HUES48 (cell line): ENCODE measurements around the gene RBKS.

Experiments
- H3K27ac ChIP-seq: one replicate; pipeline ENCODE4 v1.7.0; 2013; ENCODE audit warnings: low read depth, low read length, inconsistent platforms
- H3K27me3 ChIP-seq: 2 replicates; pipeline ENCODE4 v1.6.1; 2013; ENCODE audit warnings: mild to moderate bottlenecking, low read length; ENCODE audit not compliant: control insufficient read depth, insufficient read depth
- H3K36me3 ChIP-seq: 2 replicates; pipeline ENCODE4 v1.6.1; 2013; ENCODE audit warnings: low read length; ENCODE audit not compliant: control insufficient read depth, insufficient read depth
- H3K4me1 ChIP-seq: 2 replicates; pipeline ENCODE4 v1.6.1; 2013; ENCODE audit warnings: mild to moderate bottlenecking, low read length; ENCODE audit not compliant: control insufficient read depth, insufficient read depth
- H3K4me3 ChIP-seq: 2 replicates; pipeline ENCODE4 v1.5.1; 2013; ENCODE audit warnings: mild to moderate bottlenecking, low read depth, low read length
- H3K9ac ChIP-seq: 2 replicates; pipeline ENCODE4 v1.6.1; 2013; ENCODE audit warnings: mild to moderate bottlenecking, low read depth, low read length, moderate library complexity
- H3K9me3 ChIP-seq: 2 replicates; pipeline ENCODE4 v1.6.1; 2013; ENCODE audit warnings: low read length; ENCODE audit not compliant: control insufficient read depth, insufficient read depth

Gene RBKS

DNA sequence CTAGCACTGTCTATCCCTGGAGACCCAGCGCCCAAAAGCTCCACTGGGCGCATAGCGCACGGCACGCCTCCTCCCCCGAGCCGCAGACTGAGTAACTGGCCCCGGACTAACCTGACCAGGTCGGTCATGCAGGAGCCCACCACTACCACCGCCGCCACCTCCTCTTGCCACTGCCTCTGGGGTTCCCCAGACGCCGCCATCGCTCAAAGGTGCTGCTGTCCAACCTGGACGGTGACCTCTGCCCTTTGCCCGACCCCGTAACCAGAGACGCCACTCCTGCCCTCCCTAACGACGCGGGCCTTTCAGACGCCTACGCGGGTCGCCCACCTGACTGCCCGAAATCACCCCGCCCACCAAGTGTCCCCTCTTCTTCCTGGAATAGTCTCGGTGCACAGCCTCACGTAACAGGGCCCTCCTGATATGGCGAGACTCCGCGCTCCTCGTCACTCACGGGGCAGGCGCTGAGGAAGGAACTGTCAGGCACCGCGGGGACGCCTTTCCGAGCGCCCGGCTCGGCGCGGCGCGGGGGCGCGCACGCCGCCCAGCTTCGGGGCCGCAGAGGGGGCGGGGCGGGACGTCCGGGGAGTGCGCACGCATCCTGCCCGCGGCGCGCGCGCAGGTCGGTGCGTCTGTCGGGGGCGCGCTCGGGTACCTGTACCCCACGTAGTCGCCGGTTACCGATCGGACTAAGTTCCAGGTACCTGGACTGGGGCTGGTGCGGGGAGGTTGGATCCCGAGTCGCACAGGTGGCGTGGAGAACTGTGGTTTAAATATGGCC is at the start of gene RBKS, which contains the start of gene BABAM2:
TSS of gene RBKS (minus strand) at position 242 of the 778 bp plus-strand sequence. CDS start at position 200, 42 bp downstream.
TSS of gene BABAM2 (plus strand) at position 584 of the 778 bp plus-strand sequence. CDS start 3,828 bp downstream, outside the sequence.
- H3K27ac ChIP-seq = peak within 1 kb of the TSS; percentile 93
- H3K36me3 ChIP-seq = 0 out of 2 replicates have a peak, but pooled peaks cover 4% of the 10 kb centered on the region
- H3K4me1 ChIP-seq = peaks cover 6% of the 10 kb centered on the region; the same call in 1 of the 2 replicates
- no peaks in the 10 kb centered on the region for H3K27me3 ChIP-seq
- no peaks in the 10 kb centered on the region for H3K9me3 ChIP-seq
- peak within 1 kb of the TSS; percentile 96 for H3K9ac ChIP-seq
- H3K4me3 ChIP-seq = peak within 1 kb of the TSS; percentile 95

DNA sequence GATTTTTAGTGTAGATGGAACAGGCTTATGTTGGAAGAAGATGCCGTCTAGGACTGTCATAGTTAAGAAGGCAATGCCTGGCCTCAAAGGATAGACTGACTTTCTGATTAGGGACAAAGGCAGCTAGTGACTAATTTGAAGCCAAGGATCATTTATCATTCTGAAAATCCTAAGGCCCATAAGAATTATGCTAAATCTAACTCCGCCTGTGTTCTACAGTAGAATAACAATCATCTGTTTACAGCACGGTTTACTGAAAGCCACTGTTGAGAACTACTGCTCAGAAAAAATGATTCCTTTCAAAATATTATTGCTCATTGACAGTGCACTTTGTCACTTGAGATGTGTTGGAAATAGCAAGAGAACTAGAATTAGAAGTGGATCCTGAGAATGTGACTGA is 44.8 kb upstream of the RBKS start:
- no peak overlapping the region for H3K27ac ChIP-seq

DNA sequence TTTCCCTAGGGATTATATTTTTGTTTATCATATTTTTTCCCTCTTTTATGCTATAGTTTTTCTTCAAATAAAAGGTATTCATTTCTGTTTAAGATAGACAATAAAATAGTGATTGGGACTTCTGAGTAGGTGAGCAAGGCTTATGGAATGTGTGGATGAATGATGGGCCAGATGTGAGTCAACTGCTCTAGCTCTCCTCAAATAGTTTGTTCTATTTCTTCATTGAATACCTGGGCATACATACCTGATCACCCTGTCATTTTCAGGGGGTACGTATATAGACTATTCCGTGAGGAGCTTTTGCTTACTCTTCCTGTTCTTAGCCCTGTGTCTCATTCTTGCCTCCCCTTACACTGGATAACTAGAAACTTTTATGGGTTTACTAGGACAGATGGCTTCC is 42.2 kb upstream of the RBKS start:
- Histone ChIP-seq H3K9me3 (no peaks in the 10 kb centered on the region), H3K4me3 (no peak overlapping the region), H3K9ac (no peak overlapping the region), H3K27ac (no peak overlapping the region), H3K36me3 (no peaks in the 10 kb centered on the region), H3K4me1 (no peaks in the 10 kb centered on the region), H3K27me3 (no peaks in the 10 kb centered on the region)

More for the DNA sequence above, 44.8 kb upstream of the RBKS start:
- H3K9ac ChIP-seq = no peak overlapping the region
- no peaks in the 10 kb centered on the region for H3K27me3 ChIP-seq
- no peak overlapping the region for H3K4me3 ChIP-seq
- H3K36me3 ChIP-seq = no peaks in the 10 kb centered on the region
- H3K4me1 ChIP-seq = no peaks in the 10 kb centered on the region
- H3K9me3 ChIP-seq = no peaks in the 10 kb centered on the region

DNA sequence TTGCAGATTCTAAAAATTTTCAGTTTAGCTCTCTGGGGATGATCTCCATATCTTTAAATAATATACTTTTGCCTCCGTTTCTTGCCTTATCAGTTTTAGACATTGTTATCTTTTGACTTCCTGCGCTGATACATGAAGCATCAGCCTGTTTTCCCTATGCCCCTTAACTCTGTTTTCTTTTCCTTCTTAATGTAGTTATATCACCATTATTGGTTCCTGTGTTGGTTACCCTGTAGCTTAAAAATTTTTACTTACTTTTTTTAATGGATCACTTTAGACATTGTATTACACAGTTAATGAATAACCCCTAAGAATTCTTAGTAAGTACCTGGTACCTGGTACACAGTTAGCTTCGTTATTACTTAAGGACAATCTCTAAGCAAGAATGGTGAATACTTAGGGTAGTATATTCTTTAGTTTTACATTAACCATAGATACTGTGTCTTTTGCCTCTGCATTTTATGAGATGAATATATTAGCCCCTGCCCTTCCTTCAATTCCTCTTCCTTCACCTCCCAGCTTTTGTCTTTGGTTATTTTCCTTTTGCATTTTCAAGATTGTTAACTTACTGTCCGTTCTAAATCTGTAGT is 41.3 kb upstream of the RBKS start:
- Histone ChIP-seq H3K27me3 (no peaks in the 10 kb centered on the region), H3K9me3 (no peaks in the 10 kb centered on the region)

DNA sequence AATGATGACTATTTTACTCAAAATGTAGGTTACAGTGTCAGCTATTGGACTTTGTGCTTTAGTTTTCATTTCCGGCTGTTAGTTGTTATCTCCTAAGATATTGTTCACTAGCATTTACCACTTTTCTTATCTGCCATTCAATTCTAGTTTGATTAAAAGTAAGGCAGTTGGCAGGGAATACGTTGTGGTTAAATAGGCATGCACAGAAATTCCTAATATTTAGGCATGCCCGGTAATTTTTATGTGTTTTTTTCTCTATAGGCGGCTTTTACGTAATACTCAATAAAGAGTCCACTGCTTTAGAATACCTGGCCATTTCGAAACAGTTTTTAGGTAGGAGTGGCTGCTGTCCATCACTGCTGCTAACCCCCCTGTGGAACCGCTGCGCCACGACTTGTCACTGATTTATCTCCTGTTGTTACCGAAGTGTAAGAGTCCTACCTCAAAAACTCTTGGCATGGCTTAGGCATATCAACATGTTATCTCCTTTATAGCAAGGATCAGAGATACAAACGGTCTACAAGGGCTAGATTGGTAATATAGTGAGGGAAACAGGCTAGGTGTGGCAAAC is 39.8 kb upstream of the RBKS start:
- H3K27me3 ChIP-seq = no peaks in the 10 kb centered on the region
- no peaks in the 10 kb centered on the region for H3K36me3 ChIP-seq
- no peaks in the 10 kb centered on the region; the same call in 1 of the 2 replicates for H3K4me1 ChIP-seq
- H3K27ac ChIP-seq = no peak overlapping the region
- no peak overlapping the region for H3K9ac ChIP-seq
- H3K9me3 ChIP-seq = no peaks in the 10 kb centered on the region
- H3K4me3 ChIP-seq = no peak overlapping the region

More for the DNA sequence above, 41.3 kb upstream of the RBKS start:
- H3K4me1 ChIP-seq = no peaks in the 10 kb centered on the region
- H3K9ac ChIP-seq = no peak overlapping the region
- no peak overlapping the region for H3K27ac ChIP-seq
- no peaks in the 10 kb centered on the region for H3K36me3 ChIP-seq
- no peak overlapping the region for H3K4me3 ChIP-seq

DNA sequence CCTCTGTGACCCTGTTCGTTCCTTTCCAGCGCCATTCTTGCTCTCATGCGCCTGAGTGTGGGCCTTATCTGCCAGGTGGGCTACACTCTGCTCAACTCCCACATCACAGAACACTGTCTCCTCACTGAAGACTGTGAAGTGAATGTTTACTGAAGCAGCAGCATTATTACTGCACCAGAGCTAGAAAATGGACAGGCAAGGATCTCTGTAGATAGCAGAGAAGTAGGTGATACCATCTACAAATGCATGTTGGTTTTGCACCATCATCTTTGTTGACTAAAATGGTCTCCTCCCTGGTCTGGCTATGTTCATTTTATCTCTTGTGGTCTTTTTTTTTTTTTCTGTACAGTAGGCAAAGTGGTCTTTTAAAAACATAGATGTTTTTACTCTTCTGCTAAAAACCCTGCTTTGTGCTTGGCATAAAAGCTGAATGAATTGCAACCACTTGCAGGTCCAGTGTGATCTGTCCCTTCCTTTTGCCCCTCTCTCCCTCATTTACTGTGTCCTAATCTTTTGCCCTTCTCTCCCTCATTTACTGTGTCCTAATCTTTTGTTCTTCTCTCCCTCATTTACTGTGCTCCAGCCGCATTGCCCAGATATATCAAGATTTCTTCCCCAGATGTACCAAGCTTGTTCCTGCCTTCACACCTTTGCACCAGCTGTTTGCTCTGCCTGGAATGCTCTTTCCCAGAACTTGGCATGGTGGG is 35.7 kb upstream of the RBKS start:
- no peaks in the 10 kb centered on the region for H3K9me3 ChIP-seq
- H3K9ac ChIP-seq = no peak overlapping the region
- H3K4me3 ChIP-seq = no peak overlapping the region
- no peak overlapping the region for H3K27ac ChIP-seq
- H3K36me3 ChIP-seq = no peaks in the 10 kb centered on the region
- no peaks in the 10 kb centered on the region for H3K27me3 ChIP-seq
- no peaks in the 10 kb centered on the region; the same call in 1 of the 2 replicates for H3K4me1 ChIP-seq

DNA sequence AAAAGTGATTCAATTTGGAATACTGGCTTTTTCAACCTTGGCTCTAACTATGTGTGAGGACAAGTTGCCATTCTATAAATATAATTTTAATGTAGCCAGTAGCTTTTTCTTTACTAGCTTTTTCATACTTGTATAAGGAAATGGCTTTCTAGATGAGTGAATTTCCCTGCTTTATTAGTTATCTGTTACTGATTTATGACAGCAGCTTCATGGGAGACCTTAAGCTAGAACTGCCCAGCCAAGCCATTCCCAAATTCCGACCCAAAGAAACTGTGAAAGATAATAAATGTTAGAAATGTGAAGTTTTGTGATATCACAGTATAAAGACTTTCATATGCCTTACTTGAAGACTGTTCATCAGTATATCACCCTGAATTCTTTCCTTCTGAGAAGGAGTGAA is 32.7 kb upstream of the RBKS start:
- Histone ChIP-seq H3K27me3 (no peaks in the 10 kb centered on the region), H3K4me1 (no peaks in the 10 kb centered on the region; the same call in 1 of the 2 replicates), H3K4me3 (no peak overlapping the region), H3K27ac (no peak overlapping the region), H3K9me3 (no peaks in the 10 kb centered on the region), H3K36me3 (no peaks in the 10 kb centered on the region), H3K9ac (no peak overlapping the region)

DNA sequence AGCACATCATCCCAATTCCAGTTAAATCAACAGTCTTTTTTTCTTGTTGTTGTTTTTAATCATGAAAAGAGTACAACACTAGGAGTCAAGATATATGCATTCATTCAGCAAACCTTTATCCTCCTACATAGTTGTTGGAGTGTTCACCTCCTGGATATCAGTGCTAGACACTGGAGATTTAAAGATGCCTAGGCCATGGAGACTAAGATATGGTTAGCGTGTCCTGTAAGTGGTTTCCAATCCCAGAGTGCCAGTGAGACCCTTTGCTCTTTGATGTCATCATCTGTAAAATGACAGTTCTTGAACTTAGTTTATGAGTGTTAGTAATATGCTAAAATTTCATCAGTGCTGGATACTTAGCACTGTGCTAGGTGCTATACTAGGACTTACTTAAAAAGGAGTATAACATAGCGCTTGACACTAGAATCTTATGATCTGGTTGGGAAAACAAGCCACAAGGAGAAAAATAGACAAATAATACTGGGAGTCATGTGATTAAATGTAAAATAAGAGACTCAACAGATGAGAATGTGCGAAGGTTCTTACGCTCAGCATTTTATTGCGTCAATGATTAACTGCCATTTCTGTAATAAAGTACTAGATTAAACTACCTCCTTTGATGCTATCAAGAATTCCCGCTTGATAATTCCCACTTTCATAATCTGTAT is 31.8 kb upstream of the RBKS start:
- H3K4me3 ChIP-seq = no peak overlapping the region
- no peaks in the 10 kb centered on the region for H3K27me3 ChIP-seq
- H3K9me3 ChIP-seq = no peaks in the 10 kb centered on the region
- no peak overlapping the region for H3K9ac ChIP-seq
- H3K36me3 ChIP-seq = no peaks in the 10 kb centered on the region
- no peak overlapping the region for H3K27ac ChIP-seq
- H3K4me1 ChIP-seq = no peaks in the 10 kb centered on the region; the same call in 1 of the 2 replicates

DNA sequence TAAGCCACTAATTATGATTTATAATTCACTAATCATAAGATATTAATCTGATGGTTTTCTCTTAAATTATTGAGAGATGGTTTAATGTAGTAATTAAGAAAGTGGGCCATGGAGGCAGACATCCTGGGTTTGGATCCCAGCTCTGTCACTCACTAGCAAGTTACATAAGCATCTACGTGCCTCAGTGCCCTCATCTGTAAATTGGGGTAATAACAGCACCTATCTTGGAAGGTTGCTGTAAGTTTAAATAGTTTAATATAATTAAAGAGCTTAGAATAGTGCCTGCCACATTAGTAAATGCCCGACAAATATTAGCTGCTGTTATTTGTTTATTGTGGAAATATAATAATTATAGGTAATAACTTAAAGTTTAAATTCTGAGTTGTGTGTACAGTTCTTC is 31.2 kb upstream of the RBKS start:
- Histone ChIP-seq H3K4me3 (no peak overlapping the region), H3K27me3 (no peaks in the 10 kb centered on the region), H3K36me3 (no peaks in the 10 kb centered on the region), H3K27ac (no peak overlapping the region), H3K9me3 (no peaks in the 10 kb centered on the region), H3K9ac (no peak overlapping the region), H3K4me1 (peaks cover 5% of the 10 kb centered on the region)

DNA sequence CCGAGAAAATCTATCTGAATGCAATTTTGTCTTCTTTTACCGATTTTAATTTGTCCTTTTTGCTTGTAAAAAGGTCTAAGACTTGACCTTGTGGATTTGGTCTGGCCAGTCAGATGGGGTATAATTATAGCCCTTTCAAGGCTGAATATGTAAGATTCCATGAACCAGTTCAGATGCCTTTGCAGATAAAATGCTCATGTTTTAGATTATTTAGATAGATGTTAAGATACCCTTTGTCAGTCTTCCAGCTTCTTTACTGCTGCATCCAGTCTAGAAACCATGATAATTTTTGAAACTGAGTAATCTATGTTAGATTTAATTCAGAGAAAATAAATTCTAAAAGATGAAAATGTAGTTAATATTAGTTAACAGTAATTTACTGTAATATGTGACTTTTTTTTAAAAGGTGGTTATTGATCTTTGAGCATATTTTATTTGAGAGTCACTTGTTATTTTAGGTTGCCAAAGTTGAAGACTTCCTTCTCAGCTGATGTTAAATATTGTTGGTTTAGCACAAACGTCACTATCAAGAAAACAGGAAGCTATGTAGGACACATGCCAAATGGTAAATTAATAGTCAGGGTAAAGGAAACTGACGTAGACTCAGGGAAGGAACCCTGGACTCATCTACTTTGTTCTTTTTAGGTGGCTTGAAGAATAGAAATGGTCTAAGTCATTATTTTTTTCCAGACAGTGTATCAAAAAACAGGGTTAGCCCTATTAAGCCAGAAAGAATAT is 30.1 kb upstream of the RBKS start:
- Histone ChIP-seq H3K4me1 (peaks cover 8% of the 10 kb centered on the region), H3K9me3 (no peaks in the 10 kb centered on the region), H3K27me3 (no peaks in the 10 kb centered on the region), H3K9ac (no peak overlapping the region), H3K36me3 (no peaks in the 10 kb centered on the region), H3K27ac (no peak overlapping the region), H3K4me3 (no peak overlapping the region)
